ENCODE measurements around the gene CBLN3. TPM values are rescaled to one million over a fixed set of nuclear protein-coding genes. Genes with fewer than 3 reads are reported as not detected.

Gene CBLN3
- total and polyA plus RNA-seq, 2 of the 4 experiments (the other 2 are of a cell fraction), result 0.72 to 4.5 TPM

DNA sequence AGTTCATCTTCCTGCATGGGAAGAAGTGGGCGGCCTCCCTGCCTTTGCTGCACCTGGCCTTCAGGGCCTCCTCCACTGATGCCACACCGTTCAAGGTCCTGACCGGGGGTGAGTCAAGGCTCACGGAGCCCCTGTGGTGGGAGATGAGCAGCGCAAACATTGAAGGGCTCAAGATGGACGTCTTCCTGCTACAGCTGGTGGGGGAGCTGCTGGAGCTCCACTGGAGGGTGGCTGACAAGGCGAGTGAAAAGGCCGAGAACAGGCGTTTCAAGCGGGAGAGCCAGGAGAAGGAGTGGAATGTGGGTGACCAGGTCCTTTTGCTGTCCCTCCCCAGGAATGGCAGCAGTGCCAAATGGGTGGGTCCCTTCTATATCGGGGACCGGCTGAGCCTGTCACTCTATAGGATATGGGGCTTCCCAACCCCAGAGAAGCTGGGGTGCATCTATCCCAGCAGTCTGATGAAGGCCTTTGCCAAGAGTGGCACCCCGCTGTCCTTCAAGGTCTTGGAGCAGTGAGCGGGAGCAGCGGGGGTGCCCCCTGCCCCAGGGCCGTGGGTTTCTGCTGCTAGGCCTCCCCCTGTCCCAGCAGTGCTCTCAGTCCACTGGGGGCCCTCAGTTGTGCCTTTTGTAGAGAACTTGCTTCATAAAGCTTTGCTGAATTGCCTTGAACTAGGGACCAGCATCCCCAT, 12.4 kb downstream of the CBLN3 start:
- no peak overlapping the region for H2BK20ac ChIP-seq (ENCODE audit: low read depth, low read length)
- no peak overlapping the region for H4K91ac ChIP-seq (ENCODE audit: insufficient read depth, low read depth, low read length)
- no peaks in the 10 kb centered on the region for H3K79me1 ChIP-seq (ENCODE audit: low read depth in 1 of 2, low read length in 2 of 2)
- no peak overlapping the region for H3K18ac ChIP-seq (ENCODE audit: low read depth, low read length)
- H4K20me1 ChIP-seq (ENCODE audit: insufficient read depth, low read length), result no peaks in the 10 kb centered on the region
- no peak overlapping the region for H2AFZ ChIP-seq (replicated peaks; ENCODE audit: low read length, poor library complexity)
- TF ChIP-seq NFE2L2 (IDR thresholded peaks at IDR 0.05; ENCODE audit: low read depth, low read length) (no peak), RAD21 (IDR thresholded peaks at IDR 0.05; ENCODE audit: low read length) (no peak), MAFK (IDR thresholded peaks at IDR 0.05; ENCODE audit: low read depth, low read length) (no peak), CEBPB (IDR thresholded peaks at IDR 0.05; ENCODE audit: low read depth, low read length) (no peak), MAZ (IDR thresholded peaks at IDR 0.05; ENCODE audit: borderline replicate concordance, low read depth, low read length) (no peak), SMC3 (IDR thresholded peaks at IDR 0.05; ENCODE audit: low read depth, low read length) (no peak), RCOR1 (IDR thresholded peaks at IDR 0.05; ENCODE audit: insufficient replicate concordance, low read length) (no peak), BHLHE40 (IDR thresholded peaks at IDR 0.05; ENCODE audit: low read depth, low read length) (no peak), FOS (IDR thresholded peaks at IDR 0.05; ENCODE audit: low read depth, low read length) (no peak), POLR2A (IDR thresholded peaks at IDR 0.05; ENCODE audit: low read depth, low read length) (no peak), CTCF (conservative IDR thresholded peaks at IDR 0.05; ENCODE audit: low read depth, low read length) (no peak)
- TF ChIP-seq, protein P1, sequence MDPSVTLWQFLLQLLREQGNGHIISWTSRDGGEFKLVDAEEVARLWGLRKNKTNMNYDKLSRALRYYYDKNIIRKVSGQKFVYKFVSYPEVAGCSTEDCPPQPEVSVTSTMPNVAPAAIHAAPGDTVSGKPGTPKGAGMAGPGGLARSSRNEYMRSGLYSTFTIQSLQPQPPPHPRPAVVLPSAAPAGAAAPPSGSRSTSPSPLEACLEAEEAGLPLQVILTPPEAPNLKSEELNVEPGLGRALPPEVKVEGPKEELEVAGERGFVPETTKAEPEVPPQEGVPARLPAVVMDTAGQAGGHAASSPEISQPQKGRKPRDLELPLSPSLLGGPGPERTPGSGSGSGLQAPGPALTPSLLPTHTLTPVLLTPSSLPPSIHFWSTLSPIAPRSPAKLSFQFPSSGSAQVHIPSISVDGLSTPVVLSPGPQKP (IDR thresholded peaks at IDR 0.05; ENCODE audit: borderline replicate concordance, low read depth, low read length), result no peak
- TF ChIP-seq, protein P2, sequence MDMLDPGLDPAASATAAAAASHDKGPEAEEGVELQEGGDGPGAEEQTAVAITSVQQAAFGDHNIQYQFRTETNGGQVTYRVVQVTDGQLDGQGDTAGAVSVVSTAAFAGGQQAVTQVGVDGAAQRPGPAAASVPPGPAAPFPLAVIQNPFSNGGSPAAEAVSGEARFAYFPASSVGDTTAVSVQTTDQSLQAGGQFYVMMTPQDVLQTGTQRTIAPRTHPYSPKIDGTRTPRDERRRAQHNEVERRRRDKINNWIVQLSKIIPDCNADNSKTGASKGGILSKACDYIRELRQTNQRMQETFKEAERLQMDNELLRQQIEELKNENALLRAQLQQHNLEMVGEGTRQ (IDR thresholded peaks at IDR 0.05; ENCODE audit: low read depth, low read length), result no peak
- no peak overlapping the region for H3K14ac ChIP-seq (replicated peaks; ENCODE audit: low read depth, low read length)
- ChIA-PET POLR2A (ENCODE audit: unreplicated experiment) (no interaction called here), CTCF (interaction anchor here (1.0 kb wide), 1 partner anchor 51 kb away, joined by 3 read pairs; no protein-coding TSS in a partner anchor)
- no peaks in the 10 kb centered on the region for H3K9me3 ChIP-seq (ENCODE audit: control insufficient read depth, insufficient read depth, low read length)
- H2AK5ac ChIP-seq (ENCODE audit: low read depth, low read length), result no peak overlapping the region
- in situ Hi-C loops (cut with MboI; ENCODE audit: low sequenced_read_pairs) (no loop called here), dilution Hi-C loops (cut with HindIII; ENCODE audit: low sequenced_read_pairs, unreplicated experiment) (no loop called here), intact Hi-C loops (cut with micrococcal nuclease) (no loop called here)
- H3K27me3 ChIP-seq (ENCODE audit: control insufficient read depth, insufficient read depth, low read length), result peaks cover 19% of the 10 kb centered on the region
- H4K8ac ChIP-seq (ENCODE audit: low read depth in 2 of 2, low read length in 2 of 2), result no peak overlapping the region
- peaks cover 20% of the 10 kb centered on the region; the same call in 1 of the 2 replicates for H3K36me3 ChIP-seq (ENCODE audit: control insufficient read depth, insufficient read depth, low read length)
- H3K9me1 ChIP-seq (ENCODE audit: insufficient read depth, low read length), result peaks cover 3% of the 10 kb centered on the region; the same call in 1 of the 2 replicates
- WGBS, 2 experiments (ENCODE audit: extremely low coverage in 2 of 2, insufficient read length in 1 of 2), result 80% methylated on average over 8 of the region's 16 CpGs; no CpG with 5 or more reads in 1 of the 2 experiments
- H3K4me1 ChIP-seq (ENCODE audit: control insufficient read depth, insufficient read depth, low read length), result no peaks in the 10 kb centered on the region
- BruUV-seq (replicated peaks), result no TSS peak
- no peak for ATAC-seq (ENCODE audit: low read depth)
- no peak overlapping the region for H2BK120ac ChIP-seq (ENCODE audit: low read depth, low read length)
- H3K27ac ChIP-seq (ENCODE audit: insufficient read depth, low read length), result no peak overlapping the region
- H4K5ac ChIP-seq (ENCODE audit: low read depth, low read length), result no peak overlapping the region
- no peak for DNase-seq
- no peak overlapping the region for H2AK9ac ChIP-seq (replicated peaks; ENCODE audit: low read depth, low read length, poor library complexity)
- no peak overlapping the region for H2BK15ac ChIP-seq (ENCODE audit: low read depth, low read length)
- no peak overlapping the region for H3K4ac ChIP-seq (ENCODE audit: low read depth, low read length)
- H3K4me2 ChIP-seq (ENCODE audit: low read depth, low read length), result no peak overlapping the region
- no peak overlapping the region for H2BK5ac ChIP-seq (ENCODE audit: low read depth, low read length, poor library complexity, severe bottlenecking)
- H3K9ac ChIP-seq (ENCODE audit: low read depth, low read length), result no peak overlapping the region
- H3K23ac ChIP-seq (ENCODE audit: low read depth, low read length), result no peak overlapping the region
- H3K4me3 ChIP-seq (ENCODE audit: insufficient read depth, low read depth, low read length), result no peak overlapping the region
- no peak overlapping the region for H3K56ac ChIP-seq (ENCODE audit: extremely low read depth, insufficient read depth, low read length)

Data from IMR-90 (cell line).